Neural progenitor cell (in vitro differentiated cells): ENCODE results near the gene RAB15. TPM values are rescaled to one million over a fixed set of nuclear protein-coding genes. Genes with fewer than 3 reads are reported as not detected.

Source experiments
- DNase-seq: peaks from one replicate; pipeline ENCODE4 v3.0.0-alpha.2; 2016; ENCODE audit warnings: low spot score
- H2AFZ ChIP-seq: fragments of 200-600 bp; sonication (generic); replicated peaks from 2 replicates; pipeline ENCODE4 v1.6.1; 2016; ENCODE audit warnings: antibody characterized with exemption
- H3F3A ChIP-seq: fragments of 200-600 bp; sonication (generic); 2 replicates; pipeline ENCODE4 v1.6.1; 2016; ENCODE audit warnings: antibody characterized with exemption, low read depth
- H3K27ac ChIP-seq: fragments of 200-600 bp; sonication (generic); 2 replicates; pipeline ENCODE4 v1.5.1; 2016; ENCODE audit warnings: mild to moderate bottlenecking
- H3K27me3 ChIP-seq: fragments of 200-600 bp; sonication (generic); 2 replicates; pipeline ENCODE4 v1.6.1; 2016; ENCODE audit warnings: mild to moderate bottlenecking, moderate library complexity
- H3K36me3 ChIP-seq: fragments of 200-600 bp; sonication (generic); 2 replicates; pipeline ENCODE4 v1.5.1; 2016
- H3K4me1 ChIP-seq: fragments of 200-600 bp; sonication (generic); 2 replicates; pipeline ENCODE4 v1.6.1; 2016; ENCODE audit warnings: mixed run types
- H3K4me2 ChIP-seq: fragments of 200-600 bp; sonication (generic); 2 replicates; pipeline ENCODE4 v1.6.1; 2016
- H3K4me3 ChIP-seq: fragments of 200-600 bp; sonication (generic); 2 replicates; pipeline ENCODE4 v1.5.1; 2016
- H3K79me2 ChIP-seq: fragments of 200-600 bp; sonication (generic); 2 replicates; pipeline ENCODE4 v1.6.1; 2016; ENCODE audit warnings: low read depth
- H3K9ac ChIP-seq: fragments of 200-600 bp; sonication (generic); 2 replicates; pipeline ENCODE4 v1.6.1; 2016
- H3K9me3 ChIP-seq: fragments of 200-600 bp; sonication (generic); 2 replicates; pipeline ENCODE4 v1.5.1; 2016; ENCODE audit warnings: low read depth
- H4K20me1 ChIP-seq: fragments of 200-600 bp; sonication (generic); 2 replicates; pipeline ENCODE4 v1.6.1; 2016; ENCODE audit warnings: low read depth
- H3K27ac Mint-ChIP-seq: 3 replicates; pipeline ENCODE4 v1.8.0; 2021; ENCODE audit warnings: mixed read lengths
- H3K27me3 Mint-ChIP-seq: 2 replicates; pipeline ENCODE4 v1.8.0; 2022; ENCODE audit warnings: low read depth, mild to moderate bottlenecking, inconsistent platforms, moderate library complexity, mixed read lengths; ENCODE audit not compliant: insufficient read depth
- H3K36me3 Mint-ChIP-seq: 3 replicates; pipeline ENCODE4 v1.8.0; 2021; ENCODE audit warnings: mixed read lengths
- H3K4me1 Mint-ChIP-seq: 3 replicates; pipeline ENCODE4 v1.8.0; 2021; ENCODE audit warnings: mixed read lengths
- H3K4me3 Mint-ChIP-seq: 3 replicates; pipeline ENCODE4 v1.8.0; 2021; ENCODE audit warnings: mild to moderate bottlenecking, moderate library complexity, mixed read lengths
- H3K9me3 Mint-ChIP-seq: 3 replicates; pipeline ENCODE4 v1.8.0; 2020; ENCODE audit warnings: mixed read lengths
- EZH2 ChIP-seq: fragments of 200-600 bp; sonication (generic); IDR thresholded peaks from 2 replicates; pipeline ENCODE4 v1.6.1; 2017; ENCODE audit warnings: antibody characterized with exemption, mild to moderate bottlenecking, moderate library complexity
- EZH2phosphoT487 ChIP-seq: fragments of 200-600 bp; sonication (generic); IDR thresholded peaks from 2 replicates; pipeline ENCODE4 v1.6.1; 2017; ENCODE audit warnings: antibody characterized with exemption
- total RNA-seq: library from RNA; depleted of rRNA; stranded (reverse); fragments of >200 nt; gene quantifications from 2 replicates; pipeline ENCODE4 v1.2.3, GENCODE V29; 2015; ENCODE audit warnings: low replicate concordance
- TF ChIP-seq, protein P1 (sequence below): fragments of 200-600 bp; sonication (generic); IDR thresholded peaks from 2 replicates; pipeline ENCODE4 v1.5.1; 2017; ENCODE audit warnings: antibody characterized with exemption, mild to moderate bottlenecking

The RAB15 gene
- total RNA-seq, 1 donor from 2014 or later: 12.2 TPM

DNA sequence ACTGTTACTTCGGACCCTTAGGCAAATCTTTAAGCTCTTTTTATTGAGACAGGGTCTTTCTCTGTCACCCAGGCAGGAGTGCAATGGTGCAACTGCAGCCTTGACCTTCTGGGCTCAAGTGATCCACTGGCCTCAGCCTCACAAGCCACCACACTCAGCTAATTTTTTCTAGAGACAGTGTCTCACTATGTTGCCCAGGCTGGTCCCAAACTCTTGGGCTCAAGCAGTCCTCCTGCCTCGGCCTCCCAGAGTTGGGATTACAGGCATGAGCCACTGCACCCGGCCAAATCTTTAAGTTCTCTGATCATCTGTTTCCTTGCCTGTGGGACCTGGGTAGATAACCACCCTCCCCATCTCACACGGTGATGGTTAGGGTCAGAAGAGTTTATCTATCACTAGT lies 27.3 kb downstream of the RAB15 start:
- Histone ChIP-seq H3K9me3 (no peaks in the 10 kb centered on the region), H3F3A (no peaks in the 10 kb centered on the region), H3K4me1 (no peaks in the 10 kb centered on the region), H3K36me3 (no peaks in the 10 kb centered on the region), H3K9ac (no peak overlapping the region), H3K79me2 (no peaks in the 10 kb centered on the region), H3K4me2 (no peak overlapping the region), H3K27me3 (no peaks in the 10 kb centered on the region), H4K20me1 (no peaks in the 10 kb centered on the region), H3K27ac (no peak overlapping the region), H2AFZ (no peak overlapping the region), H3K4me3 (no peak overlapping the region)
- no peak overlapping the region for H3K4me3 Mint-ChIP-seq
- H3K27me3 Mint-ChIP-seq: peaks cover 5% of the 10 kb centered on the region
- no peak for TF ChIP-seq EZH2phosphoT487
- no peak for TF ChIP-seq EZH2
- TF ChIP-seq, protein P1, sequence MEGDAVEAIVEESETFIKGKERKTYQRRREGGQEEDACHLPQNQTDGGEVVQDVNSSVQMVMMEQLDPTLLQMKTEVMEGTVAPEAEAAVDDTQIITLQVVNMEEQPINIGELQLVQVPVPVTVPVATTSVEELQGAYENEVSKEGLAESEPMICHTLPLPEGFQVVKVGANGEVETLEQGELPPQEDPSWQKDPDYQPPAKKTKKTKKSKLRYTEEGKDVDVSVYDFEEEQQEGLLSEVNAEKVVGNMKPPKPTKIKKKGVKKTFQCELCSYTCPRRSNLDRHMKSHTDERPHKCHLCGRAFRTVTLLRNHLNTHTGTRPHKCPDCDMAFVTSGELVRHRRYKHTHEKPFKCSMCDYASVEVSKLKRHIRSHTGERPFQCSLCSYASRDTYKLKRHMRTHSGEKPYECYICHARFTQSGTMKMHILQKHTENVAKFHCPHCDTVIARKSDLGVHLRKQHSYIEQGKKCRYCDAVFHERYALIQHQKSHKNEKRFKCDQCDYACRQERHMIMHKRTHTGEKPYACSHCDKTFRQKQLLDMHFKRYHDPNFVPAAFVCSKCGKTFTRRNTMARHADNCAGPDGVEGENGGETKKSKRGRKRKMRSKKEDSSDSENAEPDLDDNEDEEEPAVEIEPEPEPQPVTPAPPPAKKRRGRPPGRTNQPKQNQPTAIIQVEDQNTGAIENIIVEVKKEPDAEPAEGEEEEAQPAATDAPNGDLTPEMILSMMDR: no peak
- H3K36me3 Mint-ChIP-seq: peaks cover 8% of the 10 kb centered on the region
- no peak for DNase-seq
- H3K27ac Mint-ChIP-seq: no peak overlapping the region
- H3K4me1 Mint-ChIP-seq: no peaks in the 10 kb centered on the region
- H3K9me3 Mint-ChIP-seq: no peaks in the 10 kb centered on the region

DNA sequence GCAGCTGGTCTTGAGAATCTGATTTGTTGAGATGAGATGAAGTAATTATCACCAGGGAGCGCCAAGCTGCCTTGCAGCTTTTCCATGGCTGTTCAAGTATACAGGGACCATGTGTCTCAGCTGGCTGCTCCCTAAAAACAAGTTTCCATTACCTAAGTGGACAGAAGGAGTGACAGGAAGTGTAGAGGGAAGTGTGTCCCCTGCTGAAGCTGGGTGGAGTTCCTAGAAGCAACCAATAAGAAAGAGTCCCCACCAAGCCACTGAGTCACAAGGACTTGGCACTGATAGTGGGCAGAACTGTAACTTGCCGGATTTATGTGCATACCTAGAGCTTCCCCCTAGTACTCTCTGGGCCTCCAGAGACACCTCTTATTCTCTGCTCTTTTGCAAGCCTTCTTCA lies 28.1 kb downstream of the RAB15 start:
- H3K4me1 ChIP-seq: no peaks in the 10 kb centered on the region
- no peak overlapping the region for H3K4me2 ChIP-seq
- no peaks in the 10 kb centered on the region for H3K27me3 ChIP-seq
- no peaks in the 10 kb centered on the region for H3K9me3 ChIP-seq
- no peak overlapping the region for H2AFZ ChIP-seq
- no peak overlapping the region for H3K9ac ChIP-seq
- peaks cover 5% of the 10 kb centered on the region for H3K27me3 Mint-ChIP-seq
- TF ChIP-seq, protein P1: no peak
- TF ChIP-seq EZH2phosphoT487: no peak
- no peak for TF ChIP-seq EZH2
- no peaks in the 10 kb centered on the region for H3K9me3 Mint-ChIP-seq
- H3K27ac Mint-ChIP-seq: peak overlapping the region; percentile 21
- no peak overlapping the region for H3K4me3 ChIP-seq
- no peak overlapping the region for H3K27ac ChIP-seq
- H3K4me1 Mint-ChIP-seq: no peaks in the 10 kb centered on the region
- H3K79me2 ChIP-seq: no peaks in the 10 kb centered on the region
- peaks cover 5% of the 10 kb centered on the region for H4K20me1 ChIP-seq
- H3F3A ChIP-seq: no peaks in the 10 kb centered on the region
- H3K36me3 ChIP-seq: no peaks in the 10 kb centered on the region
- no peak for DNase-seq
- no peak overlapping the region for H3K4me3 Mint-ChIP-seq
- H3K36me3 Mint-ChIP-seq: peaks cover 7% of the 10 kb centered on the region

DNA sequence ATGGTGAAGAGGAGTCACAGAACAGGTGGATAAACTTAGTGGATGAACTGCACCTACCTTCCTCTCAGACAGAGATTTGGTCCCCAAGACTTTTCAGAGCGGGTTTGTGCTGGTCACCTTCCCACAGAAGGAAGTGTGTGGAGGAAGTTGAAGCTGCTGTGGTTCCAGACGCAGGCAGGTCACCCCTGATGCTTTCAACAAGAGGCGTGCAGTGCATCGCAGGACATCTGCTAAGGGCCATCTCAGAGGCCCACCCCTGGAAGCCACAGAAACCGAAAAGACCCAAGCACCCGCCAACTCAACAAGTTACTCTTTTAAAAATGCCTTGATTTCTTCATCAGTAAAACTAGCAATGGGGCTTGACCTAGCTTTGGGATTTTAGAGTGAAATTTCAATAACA lies 28.6 kb downstream of the RAB15 start:
- H3K4me1 ChIP-seq: no peaks in the 10 kb centered on the region
- no peak overlapping the region for H2AFZ ChIP-seq
- no peaks in the 10 kb centered on the region for H3K9me3 ChIP-seq
- no peaks in the 10 kb centered on the region for H3K27me3 ChIP-seq
- H3K4me1 Mint-ChIP-seq: no peaks in the 10 kb centered on the region
- H3F3A ChIP-seq: no peaks in the 10 kb centered on the region
- no peaks in the 10 kb centered on the region for H3K9me3 Mint-ChIP-seq
- no peak for TF ChIP-seq EZH2phosphoT487
- TF ChIP-seq, protein P1: no peak
- no peak for TF ChIP-seq EZH2
- H4K20me1 ChIP-seq: peaks cover 6% of the 10 kb centered on the region
- H3K27ac Mint-ChIP-seq: peak overlapping the region; percentile 21
- DNase-seq: no peak
- peaks cover 6% of the 10 kb centered on the region for H3K36me3 Mint-ChIP-seq
- H3K4me3 Mint-ChIP-seq: no peak overlapping the region
- no peak overlapping the region for H3K9ac ChIP-seq
- H3K79me2 ChIP-seq: no peaks in the 10 kb centered on the region
- peaks cover 5% of the 10 kb centered on the region for H3K27me3 Mint-ChIP-seq
- H3K4me3 ChIP-seq: no peak overlapping the region
- no peak overlapping the region for H3K4me2 ChIP-seq
- no peak overlapping the region for H3K27ac ChIP-seq
- H3K36me3 ChIP-seq: no peaks in the 10 kb centered on the region
